ENCODE results near the gene ANKRD62.
"Not testable (repeated sequence)": the region's sequence is repeated elsewhere in the genome, so short reads cannot be mapped to it uniquely, and the experiment has no call there.

ANKRD62 gene

GRCh38 chr18:12092398-12093229, 1.0 kb upstream of the ANKRD62 start:
- no peak for DNase-seq (ENCODE audit: extremely low read depth in 1 of 2, low read depth in 1 of 2)

GRCh38 chr18:12098374-12098773, 4.7 kb downstream of the ANKRD62 start:
- no peak for DNase-seq (ENCODE audit: extremely low read depth in 1 of 2, low read depth in 1 of 2)

- no peak for DNase-seq (ENCODE audit: extremely low read depth in 1 of 2, low read depth in 1 of 2)
These were observed 5.5 kb downstream of the ANKRD62 start for GRCh38 chr18:12099160-12099559.

GRCh38 chr18:12101266-12101665, 7.6 kb downstream of the ANKRD62 start:
- DNase-seq (ENCODE audit: extremely low read depth in 1 of 2, low read depth in 1 of 2) = no peak

GRCh38 chr18:12102136-12102842, 8.6 kb downstream of the ANKRD62 start:
- no peak for DNase-seq (ENCODE audit: extremely low read depth in 1 of 2, low read depth in 1 of 2)

GRCh38 chr18:12106471-12106870, 12.8 kb downstream of the ANKRD62 start:
- DNase-seq (ENCODE audit: extremely low read depth in 1 of 2, low read depth in 1 of 2) = no peak

GRCh38 chr18:12109836-12110235, 16.2 kb downstream of the ANKRD62 start:
- no peak for DNase-seq (ENCODE audit: extremely low read depth in 1 of 2, low read depth in 1 of 2)

- DNase-seq (ENCODE audit: extremely low read depth in 1 of 2, low read depth in 1 of 2) = no peak
These were observed 20.5 kb downstream of the ANKRD62 start for GRCh38 chr18:12113999-12114646.

GRCh38 chr18:12119358-12119757, 25.7 kb downstream of the ANKRD62 start:
- DNase-seq (ENCODE audit: extremely low read depth in 1 of 2, low read depth in 1 of 2) = no peak

- DNase-seq (ENCODE audit: extremely low read depth in 1 of 2, low read depth in 1 of 2) = no peak
These were observed 27.8 kb downstream of the ANKRD62 start for GRCh38 chr18:12121175-12122042.

- DNase-seq (ENCODE audit: extremely low read depth in 1 of 2, low read depth in 1 of 2) = not testable (repeated sequence)
These were observed 28.4 kb downstream of the ANKRD62 start for GRCh38 chr18:12122043-12122389.

- DNase-seq (ENCODE audit: extremely low read depth in 1 of 2, low read depth in 1 of 2) = not testable (repeated sequence)
These were observed 34.0 kb downstream of the ANKRD62 start for GRCh38 chr18:12127647-12128046.

- DNase-seq (ENCODE audit: extremely low read depth in 1 of 2, low read depth in 1 of 2) = not testable (repeated sequence)
These were observed 45.2 kb downstream of the ANKRD62 start for GRCh38 chr18:12138831-12139230.

- not testable (repeated sequence) for DNase-seq (ENCODE audit: extremely low read depth in 1 of 2, low read depth in 1 of 2)
These were observed 47.2 kb downstream of the ANKRD62 start for GRCh38 chr18:12140866-12141265.

GRCh38 chr18:12141778-12142177, 48.1 kb downstream of the ANKRD62 start:
- DNase-seq (ENCODE audit: extremely low read depth in 1 of 2, low read depth in 1 of 2) = not testable (repeated sequence)

- not testable (repeated sequence) for DNase-seq (ENCODE audit: extremely low read depth in 1 of 2, low read depth in 1 of 2)
These were observed 55.8 kb downstream of the ANKRD62 start for GRCh38 chr18:12149431-12149830.

- no peak for DNase-seq (ENCODE audit: extremely low read depth in 1 of 2, low read depth in 1 of 2)
These were observed 60.7 kb downstream of the ANKRD62 start for GRCh38 chr18:12154361-12154760.

- no peak for DNase-seq (ENCODE audit: extremely low read depth in 1 of 2, low read depth in 1 of 2)
These were observed 62.4 kb downstream of the ANKRD62 start for GRCh38 chr18:12155996-12156395.

- no peak for DNase-seq (ENCODE audit: extremely low read depth in 1 of 2, low read depth in 1 of 2)
These were observed 65.8 kb downstream of the ANKRD62 start for GRCh38 chr18:12159446-12159845.

- DNase-seq (ENCODE audit: extremely low read depth in 1 of 2, low read depth in 1 of 2) = no peak
These were observed 69.1 kb downstream of the ANKRD62 start for GRCh38 chr18:12162786-12163185.

All from stimulated activated CD8-positive, alpha-beta memory T cell treated with anti-CD3 and anti-CD28 coated beads, Interleukin-7, amount 100 ng/mL, for 48 hours (primary cell).